Prostate gland (tissue), 2 donors: ENCODE results near the gene HACL1. TPM values are rescaled to one million over a fixed set of nuclear protein-coding genes. Genes with fewer than 3 reads are reported as not detected.

Source experiments
- DNase-seq: peaks from one replicate; pipeline ENCODE4 v3.0.0-alpha.2; 2019; ENCODE audit warnings: low spot score
- H3K27ac ChIP-seq, 2 donors: fragments of 200-600 bp; sonication (generic); 2 replicates each; pipeline ENCODE4 v1.5.1; 2017 to 2019
- H3K27me3 ChIP-seq: fragments of 200-600 bp; sonication (generic); replicated peaks from 2 replicates; pipeline ENCODE4 v1.5.1; 2019; ENCODE audit not compliant: insufficient read depth
- H3K36me3 ChIP-seq, 2 donors: fragments of 200-600 bp; sonication (generic); 1 replicate in 1 of 2; 2 replicates in 1 of 2; pipeline versions ENCODE4 v1.5.1 to v1.8.1; 2017 to 2019
- H3K4me1 ChIP-seq: fragments of 200-600 bp; sonication (generic); replicated peaks from 2 replicates; pipeline ENCODE4 v1.5.1; 2019
- H3K4me3 ChIP-seq, 2 donors: fragments of 200-600 bp; sonication (generic); 2 replicates each; pipeline ENCODE4 v1.5.1; 2017 to 2019
- H3K9me3 ChIP-seq: fragments of 200-600 bp; sonication (generic); 2 replicates; pipeline ENCODE4 v1.5.1; 2017
- POLR2A ChIP-seq: fragments of 450-650 bp; IDR thresholded peaks from one replicate; pipeline ENCODE4 v1.6.1; 2016; ENCODE audit warnings: antibody characterized with exemption, mild to moderate bottlenecking
- POLR2AphosphoS5 ChIP-seq: sonication (generic); formaldehyde crosslinking; IDR thresholded peaks from one replicate; pipeline ENCODE4 v1.6.1; 2017; ENCODE audit warnings: antibody characterized with exemption
- WGBS: methylation state at CpG from one replicate; pipeline ENCODE4 v1.1.5; 2018; 5-methylcytosine and 5-hydroxymethylcytosine counted together
- intact Hi-C: fragments of 100-400 bp; cut with DNase I; formaldehyde crosslinking; loops from one replicate; pipeline ENCODE4 v1.14.2; 2022
- total RNA-seq, 2 donors: library from RNA; depleted of rRNA; stranded (reverse); fragments of >200 nt; gene quantifications; one replicate each; pipeline ENCODE4 v1.1.0, GENCODE V29; 2016
- TF ChIP-seq, protein P1 (sequence below), 4 experiments: fragments of 200-600 bp in 2 of 4; fragments of 450-650 bp in 2 of 4; sonication (generic) in 2 of 4; IDR thresholded peaks; 1 replicate in 3 of 4; 2 replicates in 1 of 4; pipeline ENCODE4 v1.5.1; 2016 to 2019; ENCODE audit warnings: antibody characterized with exemption in 4 of 4, mild to moderate bottlenecking in 2 of 4, moderate library complexity in 2 of 4

Gene HACL1
- total RNA-seq, 2 donors from 2014 or later, result 27.9 to 30.6 TPM

DNA sequence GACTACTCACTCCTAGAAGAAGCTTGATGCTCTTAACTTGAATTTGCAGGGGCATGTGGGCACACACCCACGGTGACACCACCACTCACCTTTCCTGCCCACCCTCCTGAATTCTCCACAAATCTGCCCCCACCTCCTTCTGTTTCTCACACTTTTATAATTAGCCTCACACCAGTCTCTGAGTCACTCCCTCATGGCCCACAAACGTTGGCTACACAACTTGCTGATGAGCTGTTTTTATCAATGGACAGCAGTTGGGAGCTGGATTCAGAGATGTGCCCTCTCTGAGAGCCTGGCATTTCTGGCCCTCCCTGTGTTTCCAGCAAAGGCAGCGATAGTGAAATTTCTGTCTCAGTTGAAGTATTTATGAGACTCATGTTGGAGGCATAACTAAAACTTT, 81.2 kb downstream of the HACL1 start:
- TF ChIP-seq POLR2AphosphoS5 (no peak), POLR2A (no peak)
- TF ChIP-seq, protein P1, sequence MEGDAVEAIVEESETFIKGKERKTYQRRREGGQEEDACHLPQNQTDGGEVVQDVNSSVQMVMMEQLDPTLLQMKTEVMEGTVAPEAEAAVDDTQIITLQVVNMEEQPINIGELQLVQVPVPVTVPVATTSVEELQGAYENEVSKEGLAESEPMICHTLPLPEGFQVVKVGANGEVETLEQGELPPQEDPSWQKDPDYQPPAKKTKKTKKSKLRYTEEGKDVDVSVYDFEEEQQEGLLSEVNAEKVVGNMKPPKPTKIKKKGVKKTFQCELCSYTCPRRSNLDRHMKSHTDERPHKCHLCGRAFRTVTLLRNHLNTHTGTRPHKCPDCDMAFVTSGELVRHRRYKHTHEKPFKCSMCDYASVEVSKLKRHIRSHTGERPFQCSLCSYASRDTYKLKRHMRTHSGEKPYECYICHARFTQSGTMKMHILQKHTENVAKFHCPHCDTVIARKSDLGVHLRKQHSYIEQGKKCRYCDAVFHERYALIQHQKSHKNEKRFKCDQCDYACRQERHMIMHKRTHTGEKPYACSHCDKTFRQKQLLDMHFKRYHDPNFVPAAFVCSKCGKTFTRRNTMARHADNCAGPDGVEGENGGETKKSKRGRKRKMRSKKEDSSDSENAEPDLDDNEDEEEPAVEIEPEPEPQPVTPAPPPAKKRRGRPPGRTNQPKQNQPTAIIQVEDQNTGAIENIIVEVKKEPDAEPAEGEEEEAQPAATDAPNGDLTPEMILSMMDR (IDR thresholded peaks at IDR 0.05), result no peak
- DNase-seq, result no peak
- Histone ChIP-seq H3K27ac (no peak overlapping the region), H3K36me3 (no peaks in the 10 kb centered on the region), H3K4me1 (no peaks in the 10 kb centered on the region), H3K9me3 (no peaks in the 10 kb centered on the region), H3K4me3 (no peak overlapping the region), H3K27me3 (no peaks in the 10 kb centered on the region)
- WGBS, result 56% methylated on average over 3 of the region's 3 CpGs
- intact Hi-C loops, result loop anchor here (2.0 kb wide), 1 partner anchor 23 kb away; no protein-coding TSS in a partner anchor

DNA sequence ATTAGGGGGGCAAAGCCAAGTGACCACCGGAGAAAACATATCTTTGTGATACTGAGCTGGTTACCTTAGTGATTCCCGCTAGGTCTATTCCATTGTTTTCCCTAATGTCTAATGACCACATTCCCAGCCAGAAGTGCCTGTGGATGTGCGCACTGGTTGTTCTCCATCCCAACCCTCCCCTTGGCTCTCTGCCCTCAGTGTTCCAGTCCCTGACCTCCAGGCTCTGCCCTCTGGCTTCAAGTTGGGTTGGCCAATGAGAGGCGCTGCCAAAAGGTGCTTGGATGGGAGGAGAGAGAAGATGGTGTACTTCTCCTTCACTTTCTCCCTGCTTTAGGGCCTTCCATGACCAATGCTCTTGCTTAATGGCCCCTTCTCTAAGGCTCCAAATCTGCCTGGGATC, 82.3 kb downstream of the HACL1 start:
- 91% methylated on average over 4 of the region's 4 CpGs for WGBS
- Histone ChIP-seq H3K27me3 (no peaks in the 10 kb centered on the region), H3K4me3 (no peak overlapping the region), H3K9me3 (no peaks in the 10 kb centered on the region), H3K36me3 (no peaks in the 10 kb centered on the region), H3K27ac (no peak overlapping the region), H3K4me1 (no peaks in the 10 kb centered on the region)
- TF ChIP-seq POLR2AphosphoS5 (no peak), POLR2A (no peak)
- TF ChIP-seq, protein P1 (IDR thresholded peaks at IDR 0.05), result no peak
- DNase-seq, result no peak
- intact Hi-C loops, result no loop called here

DNA sequence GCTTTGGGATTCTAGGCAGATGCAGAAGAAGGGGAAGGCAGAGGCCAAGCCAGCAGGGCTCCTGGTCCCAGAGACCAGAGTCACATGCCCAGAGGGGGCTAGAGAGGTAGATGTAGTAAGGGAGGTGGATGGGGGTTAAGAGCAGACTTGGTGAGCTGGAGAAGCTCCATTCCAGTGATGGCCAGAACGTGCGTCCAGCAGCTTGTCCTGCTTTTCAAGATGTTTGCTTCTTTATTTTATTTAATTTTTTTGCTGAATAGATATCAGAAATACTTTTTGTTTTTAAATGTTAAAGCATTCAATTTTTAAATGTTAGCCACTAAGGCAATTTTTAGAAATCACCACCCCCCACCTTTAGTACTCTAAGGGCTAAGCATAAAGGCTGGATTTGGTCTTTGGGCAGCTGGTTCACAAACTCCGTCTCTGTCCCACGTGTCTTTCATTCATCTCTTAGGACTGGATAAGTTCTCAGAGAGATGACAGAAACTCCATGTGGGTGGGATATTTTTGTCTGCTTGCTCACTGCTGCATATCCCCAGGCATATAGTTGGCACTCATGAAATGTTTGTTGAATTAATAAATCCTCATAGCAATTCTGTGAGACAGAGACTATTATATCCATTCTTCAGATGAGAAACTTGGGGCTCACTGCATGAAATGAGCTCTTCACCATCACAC, 86.6 kb downstream of the HACL1 start:
- Histone ChIP-seq H3K4me1 (no peaks in the 10 kb centered on the region), H3K36me3 (no peaks in the 10 kb centered on the region), H3K4me3 (no peak overlapping the region), H3K27ac (no peak overlapping the region), H3K9me3 (no peaks in the 10 kb centered on the region), H3K27me3 (no peaks in the 10 kb centered on the region)
- 95% methylated on average over 4 of the region's 4 CpGs for WGBS
- no peak for DNase-seq
- intact Hi-C loops, result no loop called here
- TF ChIP-seq POLR2A (no peak), POLR2AphosphoS5 (no peak)
- TF ChIP-seq, protein P1 (IDR thresholded peaks at IDR 0.05), result no peak

DNA sequence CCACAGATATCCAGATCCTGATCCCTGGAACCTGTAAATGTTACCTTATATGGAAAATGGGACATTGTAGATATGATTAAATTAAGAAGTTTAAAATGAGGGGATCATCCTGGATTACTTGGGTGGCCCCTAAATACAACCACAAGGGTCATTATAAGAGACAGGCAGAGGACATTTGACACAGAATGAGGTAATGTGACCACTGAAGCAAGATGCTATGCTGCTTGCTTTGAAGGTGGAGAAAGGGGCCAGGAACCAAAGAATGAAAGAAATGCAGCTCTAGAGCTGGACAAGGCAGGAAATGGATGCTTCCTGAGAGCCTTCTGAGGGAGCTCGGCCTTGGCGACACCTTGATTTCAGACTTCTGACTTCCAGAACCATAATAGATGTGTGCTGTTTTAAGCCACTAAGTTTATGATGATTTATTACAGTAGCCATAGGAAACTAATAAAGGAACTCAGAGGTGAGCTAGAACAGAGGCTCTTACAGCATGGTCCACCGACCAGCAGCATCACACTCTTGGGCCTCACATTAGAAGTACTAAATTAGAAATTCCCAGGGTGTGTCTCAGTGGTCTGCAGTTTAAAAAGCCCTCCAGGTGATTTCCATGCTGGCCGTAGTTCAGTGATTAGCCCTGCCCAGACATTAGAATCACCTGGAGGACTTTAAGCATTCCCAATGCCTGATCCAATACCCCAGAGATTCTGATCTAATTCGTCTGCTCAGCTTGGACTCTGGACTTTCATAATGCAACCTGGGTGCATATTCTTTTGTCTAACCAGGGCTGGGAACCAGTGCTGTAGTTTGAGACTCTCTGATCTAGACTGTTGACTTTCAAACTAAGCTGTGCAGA, 87.3 kb downstream of the HACL1 start:
- H3K36me3 ChIP-seq, result no peaks in the 10 kb centered on the region
- no peaks in the 10 kb centered on the region for H3K4me1 ChIP-seq
- intact Hi-C loops, result no loop called here
- no peak for DNase-seq
- no peak overlapping the region for H3K4me3 ChIP-seq
- WGBS, result 86% methylated on average over 5 of the region's 5 CpGs
- H3K27me3 ChIP-seq, result no peaks in the 10 kb centered on the region
- no peak overlapping the region for H3K27ac ChIP-seq
- no peaks in the 10 kb centered on the region for H3K9me3 ChIP-seq
- TF ChIP-seq POLR2A (no peak), POLR2AphosphoS5 (no peak)
- TF ChIP-seq, protein P1 (IDR thresholded peaks at IDR 0.05), result no peak
